Measurements from ENCODE around the gene TCFL5.

DNA sequence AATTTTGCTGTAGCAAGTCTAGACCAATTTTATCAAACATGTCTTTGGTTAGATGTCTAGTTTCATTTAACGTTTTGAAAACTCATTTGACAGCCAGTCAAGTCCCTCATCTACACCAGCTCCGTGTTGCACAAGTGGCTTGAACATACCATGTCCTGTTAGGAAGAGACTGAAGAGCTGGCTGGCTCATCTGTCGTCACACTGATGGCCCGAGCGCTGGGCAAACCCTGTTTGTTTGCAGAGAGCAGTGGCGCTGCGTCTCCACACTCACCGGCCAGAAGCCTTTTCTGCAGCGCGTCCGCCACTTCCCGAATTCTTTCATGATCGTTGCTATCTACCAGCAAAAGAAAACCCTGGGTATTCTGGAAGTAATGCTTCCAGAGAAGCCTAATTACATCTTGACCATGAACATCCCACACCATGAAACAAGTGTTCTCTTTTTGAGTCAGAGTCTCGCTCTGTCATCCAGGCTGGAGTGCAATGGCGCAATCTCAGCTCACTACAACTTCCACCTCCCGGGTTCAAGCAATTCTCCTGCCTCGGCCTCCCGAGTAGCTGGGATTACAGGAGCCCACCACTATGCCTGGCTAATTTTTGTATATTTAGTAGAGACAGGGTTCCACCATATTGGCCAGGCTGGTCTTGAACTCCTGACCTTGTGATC lies 10.7 kb upstream of the TCFL5 start:
- TF ChIP-seq, protein P1, sequence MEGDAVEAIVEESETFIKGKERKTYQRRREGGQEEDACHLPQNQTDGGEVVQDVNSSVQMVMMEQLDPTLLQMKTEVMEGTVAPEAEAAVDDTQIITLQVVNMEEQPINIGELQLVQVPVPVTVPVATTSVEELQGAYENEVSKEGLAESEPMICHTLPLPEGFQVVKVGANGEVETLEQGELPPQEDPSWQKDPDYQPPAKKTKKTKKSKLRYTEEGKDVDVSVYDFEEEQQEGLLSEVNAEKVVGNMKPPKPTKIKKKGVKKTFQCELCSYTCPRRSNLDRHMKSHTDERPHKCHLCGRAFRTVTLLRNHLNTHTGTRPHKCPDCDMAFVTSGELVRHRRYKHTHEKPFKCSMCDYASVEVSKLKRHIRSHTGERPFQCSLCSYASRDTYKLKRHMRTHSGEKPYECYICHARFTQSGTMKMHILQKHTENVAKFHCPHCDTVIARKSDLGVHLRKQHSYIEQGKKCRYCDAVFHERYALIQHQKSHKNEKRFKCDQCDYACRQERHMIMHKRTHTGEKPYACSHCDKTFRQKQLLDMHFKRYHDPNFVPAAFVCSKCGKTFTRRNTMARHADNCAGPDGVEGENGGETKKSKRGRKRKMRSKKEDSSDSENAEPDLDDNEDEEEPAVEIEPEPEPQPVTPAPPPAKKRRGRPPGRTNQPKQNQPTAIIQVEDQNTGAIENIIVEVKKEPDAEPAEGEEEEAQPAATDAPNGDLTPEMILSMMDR (IDR thresholded peaks at IDR 0.05; ENCODE audit: low read length): no peak
- TF ChIP-seq EZH2 (IDR thresholded peaks at IDR 0.05; ENCODE audit: borderline replicate concordance, low read length): no peak

All from OCI-LY1 (cell line).